GM10248 (cell line): ENCODE measurements around the gene RRP1B.

ENCODE experiments used
- CTCF ChIA-PET: fragments of 300-600 bp; sonication (Branson Sonifier 250); formaldehyde crosslinking; extraction: SDS; loops from one replicate; lab custom pipeline; 2021; ENCODE audit warnings: antibody characterized with exemption; lab: Yijun Ruan, JAX
- POLR2A ChIA-PET: fragments of 350-650 bp; sonication (Branson Sonifier 250); formaldehyde crosslinking; extraction: SDS; loops from one replicate; lab custom pipeline; 2020; ENCODE audit warnings: antibody characterized with exemption; lab: Yijun Ruan, JAX
- DNase-seq: peaks from one replicate; pipeline ENCODE4 v3.0.0; 2012; ENCODE audit errors: extremely low spot score
- CTCF ChIP-seq: IDR thresholded peaks from 2 replicates; pipeline ENCODE4 v1.5.1; 2012; ENCODE audit warnings: mild to moderate bottlenecking, low read depth; ENCODE audit errors: extremely low read depth, missing control alignments, control extremely low read depth

The RRP1B gene

GRCh38 chr21:43626390-43626789, 33.0 kb upstream of the RRP1B start:
- DNase-seq = no peak
- POLR2A ChIA-PET = no interaction called here
- no peak for TF ChIP-seq CTCF
- CTCF ChIA-PET = no interaction called here

- POLR2A ChIA-PET = no interaction called here
- no peak for DNase-seq
- TF ChIP-seq CTCF = no peak
- CTCF ChIA-PET = interaction anchor here (1.5 kb wide), 1 partner anchor 18 kb away, joined by 6 read pairs; no protein-coding TSS in a partner anchor
Measured at GRCh38 chr21:43627527-43627926, 31.8 kb upstream of the RRP1B start.

GRCh38 chr21:43631411-43632107, 27.8 kb upstream of the RRP1B start:
- no peak for TF ChIP-seq CTCF
- CTCF ChIA-PET = no interaction called here
- DNase-seq = no peak
- POLR2A ChIA-PET = no interaction called here

GRCh38 chr21:43632373-43632905, 26.9 kb upstream of the RRP1B start:
- ChIA-PET POLR2A (no interaction called here), CTCF (no interaction called here)
- no peak for TF ChIP-seq CTCF
- no peak for DNase-seq

GRCh38 chr21:43634618-43635017, 24.7 kb upstream of the RRP1B start:
- DNase-seq = no peak
- ChIA-PET POLR2A (no interaction called here), CTCF (no interaction called here)
- TF ChIP-seq CTCF = no peak

- DNase-seq = no peak
- TF ChIP-seq CTCF = no peak
- ChIA-PET POLR2A (no interaction called here), CTCF (no interaction called here)
Measured at GRCh38 chr21:43635436-43635835, 23.9 kb upstream of the RRP1B start.
